ENCODE measurements around the gene SNX8. TPM values are rescaled to one million over a fixed set of nuclear protein-coding genes. Genes with fewer than 3 reads are reported as not detected.

The SNX8 gene
- total RNA-seq, 1 experiment from 2014 or later = 40.6 TPM

GRCh38 chr7:2321020-2321419 lies 6.8 kb upstream of the SNX8 start:
- Histone ChIP-seq H3K79me1 (ENCODE audit: insufficient read depth, low read depth, low read length, poor library complexity, severe bottlenecking) (no peaks in the 10 kb centered on the region), H3K9me3 (ENCODE audit: control insufficient read depth, low read depth, low read length) (no peaks in the 10 kb centered on the region), H3K14ac (ENCODE audit: insufficient read depth, low read length) (no peak overlapping the region), H2BK120ac (ENCODE audit: low read depth, low read length, poor library complexity, severe bottlenecking) (no peak overlapping the region), H3K23me2 (ENCODE audit: insufficient read length, low read depth, low read length, poor library complexity, severe bottlenecking) (no peaks in the 10 kb centered on the region), H3K56ac (ENCODE audit: insufficient read length, low read depth, low read length) (no peak overlapping the region), H3K4ac (ENCODE audit: low read depth, low read length) (no peak overlapping the region), H2AK5ac (ENCODE audit: insufficient read length, low read length) (no peak overlapping the region), H3K4me1 (ENCODE audit: insufficient read depth, low read length) (no peaks in the 10 kb centered on the region), H3K4me2 (ENCODE audit: insufficient read depth, insufficient read length, low read length) (no peak overlapping the region), H2BK5ac (ENCODE audit: insufficient read length, low read length) (no peak overlapping the region), H2BK15ac (ENCODE audit: low read depth, low read length) (no peak overlapping the region), H3K79me2 (ENCODE audit: insufficient read depth, low read length) (no peaks in the 10 kb centered on the region), H3K23ac (ENCODE audit: insufficient read length, low read depth, low read length) (no peak overlapping the region), H4K91ac (ENCODE audit: insufficient read length, low read depth, low read length) (no peak overlapping the region), H2AFZ (ENCODE audit: low read length) (no peak overlapping the region), H3K27ac (ENCODE audit: insufficient read length, low read depth, low read length) (no peak overlapping the region), H3K9ac (ENCODE audit: extremely low read depth, insufficient read length, low read length) (no peak overlapping the region), H3K18ac (ENCODE audit: insufficient read length, low read depth, low read length) (no peak overlapping the region), H4K8ac (replicated peaks; ENCODE audit: insufficient read length, low read depth, low read length) (no peak overlapping the region), H2BK20ac (ENCODE audit: low read depth, low read length, poor library complexity, severe bottlenecking) (no peak overlapping the region), H4K20me1 (ENCODE audit: control insufficient read depth, insufficient read depth, insufficient read length) (no peaks in the 10 kb centered on the region), H4K5ac (ENCODE audit: insufficient read length, low read depth, low read length) (no peak overlapping the region), H2BK12ac (ENCODE audit: insufficient read length, low read depth, low read length) (no peak overlapping the region), H3T11ph (ENCODE audit: low read length) (no peak overlapping the region), H3K27me3 (ENCODE audit: insufficient read depth, low read length) (no peaks in the 10 kb centered on the region)
- Mint-ChIP-seq H3K36me3 (ENCODE audit: insufficient read depth in 1 of 3, low read depth in 3 of 3) (no peaks in the 10 kb centered on the region), H3K27ac (peak overlapping the region in 1 of 3 experiments; percentile 43; a peak in 2 of 7 replicates), H3K27me3 (ENCODE audit: low read depth) (no peaks in the 10 kb centered on the region; the same call in 1 of the 2 replicates), H3K4me1 (peaks cover 0 to 3% of the 10 kb centered on the region in 2 experiments; a peak in 1 of 4 replicates), H3K4me3 (no peak overlapping the region; a peak in 1 of 5 replicates), H3K9me3 (no peaks in the 10 kb centered on the region)
- no CpG with 5 or more reads among the region's 11 CpGs for WGBS (ENCODE audit: extremely low coverage, insufficient read length, low lambda C conversion rate)
- TF ChIP-seq CTCF (conservative IDR thresholded peaks at IDR 0.05) = peak; percentile 43; the same call in 2 of the 3 replicates
- DNase-seq = peak; percentile 53

Data from H9 (cell line).